RKO (cell line): ENCODE results near the gene CRYBA4.
A peak's percentile ranks its signal among the peaks of the same experiment; 100 is the strongest.

Source experiments
- DNase-seq: peaks from one replicate; pipeline ENCODE4 v3.0.0-alpha.2; 2016; ENCODE audit warnings: low spot score

The CRYBA4 gene

DNA sequence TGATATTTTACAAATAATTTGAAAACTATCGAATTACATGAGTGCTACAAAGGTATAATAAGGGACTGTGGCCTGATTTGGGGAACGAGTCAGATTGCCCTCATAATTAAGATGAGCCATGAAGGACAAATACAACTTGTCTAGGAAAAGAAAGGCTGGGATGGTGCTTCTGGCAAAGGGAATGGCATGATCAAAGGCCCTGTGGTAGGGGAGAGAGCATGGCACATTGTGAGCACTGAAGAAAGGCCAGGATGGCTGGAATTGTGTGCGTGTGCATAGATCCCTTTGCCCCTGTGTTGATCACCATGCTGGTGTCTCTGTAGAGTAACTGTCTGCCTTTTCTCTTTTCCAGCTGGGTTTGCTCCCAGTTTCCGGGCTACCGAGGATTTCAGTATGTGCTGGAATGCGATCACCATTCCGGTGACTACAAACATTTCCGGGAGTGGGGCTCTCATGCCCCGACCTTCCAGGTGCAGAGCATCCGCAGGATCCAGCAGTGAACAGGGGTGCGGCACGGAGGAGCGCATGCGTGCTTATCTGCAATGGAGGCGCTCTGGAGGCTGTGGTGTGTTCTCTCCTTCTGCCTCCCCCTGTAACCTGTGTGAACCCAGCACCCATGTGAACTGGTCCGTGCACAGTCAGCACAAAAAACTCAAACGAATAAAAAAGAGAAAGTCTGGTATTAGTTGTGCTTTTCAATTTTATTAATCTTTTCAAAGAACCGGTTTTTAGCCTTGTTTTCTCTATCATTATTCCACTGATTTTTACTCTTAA lies 8.4 kb downstream of the CRYBA4 start:
- no peak for DNase-seq

DNA sequence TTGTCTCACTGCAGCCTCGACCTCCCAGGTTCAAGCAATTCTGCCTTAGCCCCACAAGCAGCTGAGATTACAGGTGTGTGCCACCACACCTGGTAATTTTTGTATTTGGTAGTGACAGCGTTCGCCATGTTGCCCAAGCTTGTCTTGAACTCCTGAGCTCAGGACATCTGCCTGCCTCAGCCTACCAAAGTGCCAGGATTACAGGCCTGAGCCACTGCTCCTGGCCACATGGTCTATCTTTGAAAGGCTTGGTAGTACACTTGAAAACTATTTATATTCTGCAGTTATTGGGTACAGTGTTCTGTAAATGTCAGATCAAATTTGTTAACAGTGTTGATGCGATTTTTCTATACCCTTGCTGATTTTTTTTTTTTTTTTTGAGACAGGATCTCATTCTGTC lies 9.5 kb downstream of the CRYBA4 start:
- no peak for DNase-seq

DNA sequence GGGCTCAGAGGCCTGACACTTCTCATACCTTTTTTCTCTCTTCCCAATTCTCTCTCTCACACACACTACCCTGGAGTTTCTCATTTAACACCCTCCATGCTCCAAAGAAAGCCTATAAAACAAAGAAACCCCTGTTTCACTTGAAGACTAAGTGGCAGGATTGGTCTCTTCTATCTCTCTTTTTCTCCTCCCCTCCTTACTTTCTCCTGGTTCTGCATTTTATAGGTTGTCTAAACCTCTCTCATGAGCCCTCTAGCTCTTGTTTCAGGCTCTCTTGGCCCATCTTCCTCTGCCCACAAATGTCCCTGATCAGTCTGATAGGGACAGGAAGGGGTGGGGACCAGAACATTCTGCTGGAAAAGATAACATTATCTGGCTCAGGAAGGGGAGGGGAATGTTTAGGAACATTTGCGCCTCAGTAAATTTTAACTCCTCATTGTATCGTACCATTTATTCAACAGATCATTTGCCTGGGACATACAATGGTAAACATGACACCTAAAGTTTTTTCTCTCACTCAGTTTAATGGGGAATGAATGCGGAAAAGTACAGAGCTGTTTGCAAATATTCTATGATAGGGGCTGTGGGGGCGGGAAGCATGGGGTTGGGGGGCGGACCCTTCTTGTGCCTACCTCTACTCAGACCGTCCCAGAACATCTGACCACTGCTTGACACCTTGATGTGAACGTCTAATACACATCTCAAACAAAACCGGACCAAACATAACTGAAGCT lies 10.8 kb downstream of the CRYBA4 start:
- no peak for DNase-seq

DNA sequence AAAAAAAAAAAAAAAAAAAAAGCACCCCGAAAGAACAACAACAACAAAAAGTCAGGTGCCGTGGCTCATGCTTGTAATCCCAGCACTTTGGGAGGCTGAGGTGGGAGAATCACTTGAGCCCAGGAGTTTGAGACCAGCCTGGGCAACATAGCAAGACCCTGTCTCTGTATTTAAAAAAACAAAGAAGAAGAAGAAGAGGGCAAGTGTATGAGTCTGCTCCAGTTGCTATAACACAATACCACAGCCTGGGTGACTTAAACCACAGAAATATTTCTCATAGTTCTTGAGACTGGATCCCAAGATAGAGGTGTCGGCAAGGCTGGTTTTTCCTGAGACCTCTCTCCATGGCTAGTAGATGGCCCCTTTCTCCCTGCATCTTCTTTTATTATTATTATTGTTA lies 12.4 kb downstream of the CRYBA4 start:
- DNase-seq = no peak

DNA sequence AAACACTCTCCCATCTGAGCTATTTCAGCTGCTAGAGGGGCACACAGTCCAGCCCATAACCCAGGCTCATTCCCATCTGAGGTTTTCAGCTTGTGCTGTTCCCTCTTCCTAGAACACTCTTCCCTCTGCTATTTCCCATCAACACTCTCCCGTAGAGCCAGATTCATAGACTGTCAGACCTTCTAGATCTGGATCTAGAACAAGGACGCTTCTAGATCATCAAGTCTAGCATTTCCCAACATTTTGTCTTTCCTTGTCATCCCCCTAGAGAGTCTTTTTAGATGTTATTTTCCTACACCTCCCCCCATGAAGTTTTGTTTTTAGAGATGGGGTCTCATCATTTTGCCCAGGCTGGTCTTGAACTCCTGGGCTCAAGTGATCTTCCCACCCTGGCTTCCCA lies 13.4 kb downstream of the CRYBA4 start:
- DNase-seq = no peak

DNA sequence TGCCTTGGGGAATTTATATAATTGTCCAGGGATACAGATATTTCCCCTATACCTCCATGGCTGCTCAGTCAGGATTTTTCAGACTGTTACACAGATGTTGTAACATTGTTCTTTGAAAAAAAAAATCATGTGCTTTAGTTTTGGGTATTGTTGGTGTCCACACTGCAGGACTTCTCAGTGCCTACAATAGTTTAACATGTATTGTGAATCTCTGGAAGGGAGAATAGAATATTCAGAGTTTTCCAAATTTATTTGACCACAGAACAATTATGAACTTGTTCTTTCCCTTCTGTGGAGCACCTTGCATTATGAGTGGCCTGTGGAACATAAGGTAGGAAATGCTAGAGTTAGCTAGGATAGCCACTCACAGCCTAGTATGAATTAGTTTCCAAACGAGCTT lies 14.5 kb downstream of the CRYBA4 start:
- DNase-seq = no peak

DNA sequence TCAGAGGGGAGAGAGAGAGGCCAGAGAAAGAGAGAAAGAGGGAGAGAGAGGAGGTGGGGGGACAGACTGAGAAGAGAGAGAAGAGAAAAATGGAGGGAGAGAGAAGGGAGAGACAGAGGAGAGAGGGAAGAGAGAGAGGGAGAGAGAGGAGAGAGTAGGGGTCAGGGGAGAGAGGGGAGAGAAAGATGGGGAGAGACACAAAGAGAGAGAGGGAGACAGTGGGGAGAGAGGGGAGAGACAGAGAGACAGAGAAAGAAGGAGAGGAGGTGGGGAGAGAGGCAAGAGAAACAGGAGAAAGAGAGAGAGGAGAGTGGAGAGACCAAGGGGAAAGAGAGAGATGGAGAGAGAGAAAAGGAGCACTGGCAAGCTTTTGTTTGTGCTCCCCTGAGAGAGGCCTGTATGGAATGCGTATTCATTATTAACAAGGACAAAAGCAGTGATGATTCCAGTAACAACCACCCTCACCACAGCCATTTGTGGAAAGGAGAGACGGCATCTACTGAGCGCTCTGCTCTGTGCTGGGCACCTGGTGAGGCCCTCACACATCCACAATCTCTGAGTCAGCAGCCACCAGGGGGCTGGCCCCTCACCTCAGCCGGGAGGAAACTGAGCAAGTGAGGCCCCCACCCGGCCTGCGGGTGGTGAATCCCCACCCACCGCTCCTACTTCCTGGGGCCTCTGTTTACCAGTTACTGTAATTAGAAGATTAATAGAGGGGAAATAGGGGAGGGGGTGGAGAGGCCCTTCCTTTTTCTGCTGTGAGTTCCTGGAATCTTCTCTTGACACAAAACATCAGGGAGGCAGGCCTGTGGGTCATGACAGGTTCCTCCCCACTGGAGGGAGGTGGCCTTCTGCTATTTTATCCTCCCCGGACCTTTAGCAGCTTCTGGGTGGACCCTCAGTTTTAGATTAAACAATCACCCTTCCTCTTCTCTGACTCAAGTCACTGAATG lies 21.0 kb downstream of the CRYBA4 start:
- DNase-seq = no peak

DNA sequence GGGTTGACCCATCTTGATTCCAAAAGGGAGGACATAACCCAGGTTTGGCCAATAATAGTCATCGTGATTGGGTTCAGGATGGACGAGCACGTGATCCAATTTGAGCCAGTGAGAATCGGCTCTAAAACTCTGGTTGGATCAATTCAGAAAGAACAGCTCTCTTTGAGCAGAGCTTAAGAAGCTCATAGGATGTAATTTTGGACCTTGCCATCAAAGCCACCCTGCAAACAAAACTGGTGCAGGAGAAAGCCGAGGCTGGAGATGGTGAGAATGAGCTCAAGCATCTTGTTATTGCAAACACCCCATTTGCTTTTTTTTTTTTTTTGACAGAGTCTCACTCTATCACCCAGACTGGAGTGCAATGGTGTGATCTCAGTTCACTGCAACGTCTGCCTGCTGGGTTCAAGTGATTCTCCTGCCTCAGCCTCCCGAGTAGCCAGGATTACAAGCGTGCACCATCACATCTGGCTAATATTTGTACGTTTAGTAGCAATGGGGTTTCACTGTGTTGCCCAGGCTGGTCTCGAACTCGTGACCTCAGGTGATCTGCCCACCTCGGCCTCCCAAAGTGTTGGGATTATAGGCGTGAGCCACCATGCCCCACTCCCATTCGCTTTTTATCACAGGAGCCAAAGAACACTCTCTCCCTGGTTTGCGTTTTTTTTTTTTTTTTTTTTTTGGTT lies 21.8 kb downstream of the CRYBA4 start:
- DNase-seq = no peak

DNA sequence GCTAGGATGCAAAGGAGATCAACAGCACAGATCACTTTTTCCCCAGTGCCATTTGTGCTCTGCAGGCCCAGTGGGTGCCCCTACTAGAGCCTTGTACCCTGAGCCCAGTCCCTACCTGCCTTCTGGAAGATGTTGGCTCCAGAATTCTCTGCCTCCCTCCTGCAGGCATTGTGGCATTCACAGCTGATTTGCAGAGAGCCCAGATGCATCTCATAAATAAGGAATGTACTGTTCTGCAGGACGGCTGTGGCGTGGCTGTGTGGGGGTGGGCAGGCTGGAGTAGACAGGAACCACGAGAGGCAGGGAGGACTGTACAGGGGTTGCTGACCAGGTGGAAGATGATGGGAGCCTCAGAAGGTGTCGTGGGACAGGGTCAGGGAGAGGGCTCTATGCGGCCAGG lies 24.4 kb downstream of the CRYBA4 start:
- DNase-seq = no peak

DNA sequence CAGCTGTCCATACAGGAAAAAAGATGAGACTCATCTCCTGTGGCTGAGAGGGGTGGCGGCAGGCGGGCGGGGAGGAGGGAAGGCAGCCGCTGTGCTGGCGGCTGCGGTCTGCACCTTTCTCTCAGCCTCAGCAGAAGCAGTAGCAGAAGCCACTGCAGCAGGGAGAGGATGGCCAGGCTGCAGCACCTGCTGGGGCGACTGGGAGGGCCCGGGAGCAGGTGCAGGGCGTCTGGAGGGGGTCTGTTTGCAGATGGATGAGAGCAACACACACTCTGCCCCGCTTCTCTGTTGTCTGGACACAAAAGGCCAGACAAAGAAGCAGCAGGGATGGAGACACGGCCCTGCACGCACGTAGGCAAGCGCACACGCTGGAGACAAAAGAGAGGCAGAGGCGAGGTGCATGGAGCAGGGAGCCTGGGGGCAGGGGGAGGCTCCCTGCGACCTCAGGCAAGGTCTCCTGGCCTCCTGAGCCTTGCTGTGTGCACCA lies 26.3 kb downstream of the CRYBA4 start:
- DNase-seq = no peak

DNA sequence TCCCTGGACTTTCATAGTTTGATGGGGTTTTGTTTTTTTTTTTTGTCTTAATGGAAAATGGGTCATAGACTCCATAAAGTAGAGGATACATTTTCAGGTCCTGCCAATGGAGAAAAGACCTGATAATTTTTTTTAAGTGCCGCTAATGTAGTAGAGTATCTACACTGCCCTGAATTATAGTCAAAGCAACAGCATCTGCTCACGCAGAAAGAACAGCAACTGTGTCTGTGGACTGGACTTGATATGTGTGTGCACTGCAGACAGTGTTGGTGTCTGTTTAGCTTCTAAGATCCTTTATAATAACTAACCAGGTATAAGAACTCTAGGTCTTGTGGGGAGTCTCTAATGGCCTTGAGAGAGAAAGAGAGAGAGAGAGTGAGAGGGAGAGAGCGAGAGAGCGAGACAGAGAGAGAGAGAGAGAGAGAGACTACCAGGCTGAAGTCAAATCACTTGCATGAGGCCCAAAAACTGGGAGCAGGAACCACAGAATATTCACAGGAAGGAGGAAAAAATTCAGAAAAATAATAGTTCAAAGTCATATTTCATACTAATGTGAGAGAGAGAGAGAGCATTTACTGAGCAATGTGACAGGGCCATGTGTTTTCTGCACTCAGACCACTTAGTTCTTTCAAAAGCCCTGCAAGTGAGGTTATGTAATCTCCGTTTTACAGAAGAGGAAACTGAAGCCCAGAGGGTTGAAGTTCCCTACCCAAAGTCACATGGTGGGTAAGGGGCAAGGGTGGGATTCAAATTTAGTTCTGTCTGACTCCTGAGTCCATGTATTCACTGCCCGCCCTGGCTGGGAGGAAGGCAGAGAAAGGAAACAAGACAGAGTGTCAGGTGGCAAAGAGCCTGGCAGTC lies 27.0 kb downstream of the CRYBA4 start:
- no peak for DNase-seq

DNA sequence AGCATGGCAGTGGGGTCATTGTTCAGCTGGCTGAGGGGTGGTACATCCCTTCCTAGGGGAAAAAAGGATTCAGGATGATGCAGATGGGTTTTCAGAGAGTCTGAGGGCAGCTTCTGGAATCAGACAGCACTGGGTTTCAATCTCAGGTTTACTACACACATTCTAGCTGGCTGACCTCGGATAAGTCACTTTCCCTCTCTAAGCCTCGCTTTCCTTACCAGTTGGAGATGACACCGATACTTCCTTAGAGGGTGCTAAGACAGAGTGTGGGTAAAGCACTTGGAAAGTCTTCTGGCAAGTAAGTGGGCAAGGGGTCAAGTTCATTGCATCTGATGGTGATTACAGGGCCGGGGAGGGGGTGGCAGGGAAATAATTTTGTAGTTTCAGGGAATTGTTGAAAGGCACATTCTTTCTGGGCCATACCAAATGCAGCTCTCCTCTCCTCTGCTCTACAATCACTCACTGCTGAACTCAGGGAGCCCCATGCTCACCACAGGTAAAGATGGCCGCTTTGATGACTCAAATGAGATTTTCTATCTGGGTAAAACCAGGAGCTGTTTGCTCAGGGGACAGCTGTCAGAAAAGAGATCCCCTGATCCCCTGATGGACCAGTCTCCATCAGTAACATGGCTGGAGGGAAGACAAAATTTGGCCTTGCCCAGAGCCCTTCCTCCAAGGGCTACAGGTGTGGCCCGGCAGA lies 29.1 kb downstream of the CRYBA4 start:
- DNase-seq = no peak

DNA sequence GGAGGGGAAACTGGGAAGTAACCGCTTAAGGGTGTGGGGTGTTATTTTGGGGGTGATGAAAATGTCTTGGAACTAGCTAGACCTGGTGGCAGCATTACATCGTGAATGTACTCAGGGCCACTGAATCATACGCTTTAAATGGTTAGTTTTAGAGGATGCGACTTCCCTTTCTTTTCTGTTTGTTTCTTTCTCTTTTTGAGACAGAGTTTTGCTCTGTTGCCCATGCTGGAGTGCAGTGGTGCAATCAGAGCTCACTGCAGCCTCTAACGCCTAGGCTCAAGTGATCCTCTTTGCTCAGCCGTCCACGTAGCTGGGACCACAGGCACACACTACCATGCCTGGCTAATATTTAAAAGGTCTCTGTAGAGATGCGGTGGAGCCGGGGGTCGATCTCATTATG lies 30.1 kb downstream of the CRYBA4 start:
- no peak for DNase-seq

DNA sequence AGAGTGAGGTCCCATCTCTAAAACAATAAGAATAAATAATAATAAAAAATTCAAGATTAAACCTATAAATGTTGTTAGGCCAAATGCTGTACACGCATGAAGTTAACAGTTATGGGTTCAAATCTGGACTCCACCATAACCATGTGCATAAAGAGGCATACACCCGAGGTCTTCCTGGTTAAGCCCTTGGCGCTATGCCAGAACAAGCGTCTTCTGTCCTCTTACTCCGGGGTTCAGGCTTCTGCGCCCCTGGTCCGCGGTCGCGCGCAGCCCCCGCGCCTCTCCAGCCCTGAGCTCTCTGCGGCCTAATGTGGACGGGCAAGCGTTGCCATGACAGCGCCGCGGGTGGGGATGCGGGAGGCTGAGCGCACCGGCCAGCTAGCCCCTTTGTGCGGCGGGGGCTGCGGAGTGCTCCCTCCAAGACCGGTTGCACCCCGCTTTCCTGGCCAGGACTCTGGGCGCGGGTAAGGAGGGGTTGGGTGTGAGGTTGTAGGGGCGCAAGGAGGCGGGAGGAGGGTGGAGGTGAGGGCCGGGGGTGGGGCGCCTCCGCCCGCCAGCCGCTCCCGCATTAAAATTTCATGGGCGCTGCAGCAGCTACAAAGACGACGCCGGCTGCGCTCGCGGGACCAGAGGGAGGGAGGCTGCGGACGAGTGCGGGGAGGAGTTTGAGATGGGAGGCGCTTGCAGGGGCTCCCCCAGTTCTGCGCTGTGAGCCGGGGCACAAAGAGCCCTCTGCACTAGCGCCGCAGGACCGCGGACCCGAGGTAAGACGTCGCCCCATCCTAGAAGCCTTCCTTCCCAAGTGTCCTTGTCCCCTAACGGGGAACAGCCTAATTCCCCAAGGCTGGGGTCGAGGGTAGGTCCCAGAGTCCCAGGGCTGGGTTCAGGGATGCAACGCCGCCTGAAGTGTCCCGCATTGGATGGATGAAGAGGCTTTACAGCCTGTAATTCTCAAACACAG lies 35.4 kb downstream of the CRYBA4 start, which contains the start of gene MIAT:
Gene MIAT (plus strand): TSS at position 698 of the 961 bp plus-strand sequence.
- DNase-seq = no peak

DNA sequence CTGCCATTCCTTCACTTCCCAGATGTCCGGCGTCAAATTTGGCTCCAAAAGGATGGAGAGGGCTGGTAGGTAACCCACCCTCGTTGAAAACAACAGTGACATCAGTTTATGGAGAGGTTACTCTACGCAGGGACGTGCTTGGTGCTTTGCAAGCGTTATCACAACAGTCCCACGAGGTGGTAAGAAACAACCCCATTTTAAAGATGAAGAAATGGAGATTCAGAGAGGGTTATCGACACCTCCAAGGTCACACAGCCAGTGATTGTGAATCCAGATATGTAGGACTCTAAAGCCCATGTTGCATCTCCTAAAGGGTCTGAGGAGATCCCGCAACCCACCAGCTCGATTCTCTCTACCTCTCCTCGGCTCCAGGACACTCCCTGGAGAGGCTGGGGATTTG lies 36.4 kb downstream of the CRYBA4 start:
- no peak for DNase-seq

DNA sequence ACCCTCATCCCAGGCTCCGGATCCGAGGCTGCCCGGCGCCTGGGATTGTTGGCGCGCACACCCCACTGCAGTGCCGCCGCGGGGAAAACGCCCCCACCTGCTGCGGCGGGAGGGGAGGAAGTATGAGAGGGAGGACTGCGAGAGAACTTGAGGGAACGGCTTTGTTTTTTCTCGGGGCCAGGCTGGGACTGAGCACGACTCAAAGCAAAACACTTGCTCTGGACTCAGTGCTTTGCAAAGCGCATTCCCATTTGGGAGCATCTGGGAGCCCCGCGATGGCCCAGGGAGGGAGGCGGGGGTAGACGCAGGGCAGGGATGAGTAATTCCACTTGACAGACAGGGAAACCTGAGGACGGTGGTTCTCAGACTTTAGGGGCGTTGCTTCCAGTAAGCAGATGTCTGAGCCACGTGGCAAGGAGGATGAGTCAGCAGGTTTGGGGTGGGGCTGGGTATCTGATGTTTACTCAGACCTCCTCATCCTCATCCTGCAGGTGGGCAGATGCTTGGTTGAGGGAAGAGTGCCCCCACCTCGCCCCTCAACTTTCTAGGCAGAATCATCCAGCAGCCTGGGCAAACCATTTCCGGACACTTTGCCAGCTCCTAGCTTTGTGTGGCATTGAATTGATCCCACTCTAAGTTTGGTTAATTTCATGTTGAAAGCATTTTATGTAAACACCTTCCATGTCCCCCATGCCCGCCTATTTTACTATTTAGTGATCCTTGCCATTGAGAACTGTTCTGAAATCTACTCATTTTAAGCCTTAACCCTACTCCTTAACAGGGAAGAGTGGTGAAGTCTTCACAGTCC lies 37.1 kb downstream of the CRYBA4 start:
- DNase-seq = peak; percentile 96

DNA sequence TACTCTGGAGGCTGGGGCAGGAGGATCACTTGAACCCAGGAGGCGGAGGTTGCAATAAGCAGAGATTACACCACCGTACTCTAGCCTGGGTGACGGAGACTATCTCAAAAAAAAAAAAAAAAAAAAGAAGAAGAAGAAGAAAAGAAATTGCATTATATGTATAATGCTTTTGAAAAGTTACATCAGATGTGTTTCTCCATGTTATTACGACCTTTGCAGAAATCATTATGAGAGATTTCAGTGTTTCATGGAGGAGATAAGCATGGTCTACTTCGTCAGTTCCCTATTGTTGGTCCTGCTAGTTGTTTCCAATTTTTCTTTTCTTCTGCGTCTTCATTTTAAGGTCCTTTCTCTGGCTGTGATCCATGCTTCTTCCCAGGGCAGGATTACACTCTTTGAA lies 38.6 kb downstream of the CRYBA4 start:
- no peak for DNase-seq

DNA sequence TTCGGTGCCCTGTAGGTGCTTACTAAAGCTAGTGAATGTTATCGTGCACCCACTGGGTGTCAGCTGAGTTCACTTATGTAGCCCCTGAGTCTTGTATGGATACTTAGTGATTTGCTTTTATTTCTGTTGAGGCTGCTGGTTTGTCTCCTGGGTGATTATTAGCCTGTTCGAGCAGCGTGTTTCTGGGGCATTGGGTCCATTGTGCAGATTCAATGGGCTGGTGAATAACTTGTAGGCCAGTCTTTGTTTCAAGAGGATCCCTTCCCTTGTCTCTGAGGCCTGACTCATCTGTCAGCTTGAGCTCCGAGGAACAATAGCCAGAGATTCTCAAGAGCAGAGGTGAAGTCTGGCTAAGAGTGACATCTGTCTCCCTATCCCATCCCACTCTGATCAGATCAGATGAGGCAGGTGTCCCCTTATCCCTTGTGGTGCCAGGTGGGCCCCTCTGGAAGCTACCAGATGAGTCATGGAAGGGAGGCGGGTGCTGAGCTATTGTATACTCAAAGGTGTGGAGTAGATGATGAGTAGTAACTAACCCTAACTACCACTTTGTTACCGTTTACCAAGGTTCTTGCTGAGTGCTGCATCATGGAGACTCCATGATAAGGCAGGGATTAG lies 39.3 kb downstream of the CRYBA4 start:
- DNase-seq = no peak
